Measurements from ENCODE around the gene HIF1A.
"Not testable (repeated sequence)": the region's sequence is repeated elsewhere in the genome, so short reads cannot be mapped to it uniquely, and the experiment has no call there.

Gene HIF1A

DNA sequence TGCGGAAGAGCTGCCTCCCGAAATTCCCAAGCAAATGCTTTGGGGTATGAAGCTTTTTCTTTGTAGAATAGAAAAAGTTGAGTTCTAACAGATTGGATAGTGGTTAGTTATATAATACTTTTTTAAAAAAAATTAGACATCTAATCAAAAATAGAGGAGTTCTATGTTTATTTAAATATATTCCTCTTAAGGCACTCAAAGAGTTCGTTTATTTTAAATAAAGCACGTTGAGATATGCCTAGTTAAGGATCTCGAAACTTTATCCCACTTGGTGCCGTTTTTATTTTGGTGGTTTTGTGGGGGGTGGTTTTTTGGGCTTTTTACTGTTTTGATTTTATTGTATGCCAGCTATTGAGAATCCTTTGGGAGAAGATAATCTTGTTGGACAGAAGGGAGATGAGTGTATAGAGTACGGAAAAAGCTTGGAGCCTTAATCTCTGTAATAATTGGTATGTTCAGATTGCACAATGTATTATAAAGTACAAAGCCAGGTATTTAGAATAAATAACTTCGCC is 56.2 kb downstream of the HIF1A start:
- peak overlapping the region; percentile 54 for H3K4me3 ChIP-seq (ENCODE audit: low read length)
- no peak for DNase-seq (ENCODE audit: low read depth)
- TF ChIP-seq, protein P1, sequence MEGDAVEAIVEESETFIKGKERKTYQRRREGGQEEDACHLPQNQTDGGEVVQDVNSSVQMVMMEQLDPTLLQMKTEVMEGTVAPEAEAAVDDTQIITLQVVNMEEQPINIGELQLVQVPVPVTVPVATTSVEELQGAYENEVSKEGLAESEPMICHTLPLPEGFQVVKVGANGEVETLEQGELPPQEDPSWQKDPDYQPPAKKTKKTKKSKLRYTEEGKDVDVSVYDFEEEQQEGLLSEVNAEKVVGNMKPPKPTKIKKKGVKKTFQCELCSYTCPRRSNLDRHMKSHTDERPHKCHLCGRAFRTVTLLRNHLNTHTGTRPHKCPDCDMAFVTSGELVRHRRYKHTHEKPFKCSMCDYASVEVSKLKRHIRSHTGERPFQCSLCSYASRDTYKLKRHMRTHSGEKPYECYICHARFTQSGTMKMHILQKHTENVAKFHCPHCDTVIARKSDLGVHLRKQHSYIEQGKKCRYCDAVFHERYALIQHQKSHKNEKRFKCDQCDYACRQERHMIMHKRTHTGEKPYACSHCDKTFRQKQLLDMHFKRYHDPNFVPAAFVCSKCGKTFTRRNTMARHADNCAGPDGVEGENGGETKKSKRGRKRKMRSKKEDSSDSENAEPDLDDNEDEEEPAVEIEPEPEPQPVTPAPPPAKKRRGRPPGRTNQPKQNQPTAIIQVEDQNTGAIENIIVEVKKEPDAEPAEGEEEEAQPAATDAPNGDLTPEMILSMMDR (conservative IDR thresholded peaks at IDR 0.05; ENCODE audit: low read depth, low read length), result no peak

DNA sequence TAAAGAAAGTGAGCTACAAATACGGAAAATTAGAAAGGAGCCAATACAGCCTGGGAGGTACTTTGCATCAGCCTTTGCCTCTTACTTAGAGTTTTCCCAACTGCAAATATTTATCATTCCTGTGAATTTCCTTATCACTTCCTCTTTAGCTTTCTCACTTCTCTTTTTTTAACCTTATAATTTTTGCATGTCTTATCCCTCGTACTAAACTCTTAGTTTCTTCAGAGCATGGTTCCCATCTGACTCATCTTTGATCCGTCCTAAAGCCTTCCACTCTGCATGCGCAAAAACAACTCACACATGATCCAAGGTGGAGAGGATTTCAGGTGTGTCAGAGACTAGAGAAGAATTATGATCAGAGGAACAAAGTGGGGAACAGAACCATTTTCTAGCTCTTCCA is 57.3 kb downstream of the HIF1A start:
- DNase-seq (ENCODE audit: low read depth), result no peak
- no peak overlapping the region for H3K4me3 ChIP-seq (ENCODE audit: low read length)
- TF ChIP-seq, protein P1 (conservative IDR thresholded peaks at IDR 0.05; ENCODE audit: low read depth, low read length), result no peak

DNA sequence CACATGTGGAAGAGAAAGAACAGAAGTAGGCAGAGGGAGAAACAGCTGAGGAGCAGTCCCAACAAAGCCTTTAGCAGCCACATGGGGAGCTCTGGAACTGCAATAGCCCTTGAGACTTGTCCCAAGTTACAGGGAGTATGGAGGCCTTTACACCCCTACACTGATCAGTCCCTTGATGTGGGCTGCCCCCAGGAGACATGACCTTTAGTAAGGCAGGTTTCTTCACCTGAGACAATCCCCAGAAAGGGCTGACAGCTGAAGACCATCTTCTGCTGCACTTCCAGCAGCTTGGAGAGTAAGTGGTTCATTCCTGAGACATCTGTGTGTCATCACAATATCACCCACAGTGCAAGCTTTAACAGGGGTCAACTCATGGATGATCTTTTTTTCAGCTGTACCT is 58.3 kb downstream of the HIF1A start:
- H3K4me3 ChIP-seq (ENCODE audit: low read length), result no peak overlapping the region
- TF ChIP-seq, protein P1 (conservative IDR thresholded peaks at IDR 0.05; ENCODE audit: low read depth, low read length), result peak; percentile 23
- DNase-seq (ENCODE audit: low read depth), result no peak

DNA sequence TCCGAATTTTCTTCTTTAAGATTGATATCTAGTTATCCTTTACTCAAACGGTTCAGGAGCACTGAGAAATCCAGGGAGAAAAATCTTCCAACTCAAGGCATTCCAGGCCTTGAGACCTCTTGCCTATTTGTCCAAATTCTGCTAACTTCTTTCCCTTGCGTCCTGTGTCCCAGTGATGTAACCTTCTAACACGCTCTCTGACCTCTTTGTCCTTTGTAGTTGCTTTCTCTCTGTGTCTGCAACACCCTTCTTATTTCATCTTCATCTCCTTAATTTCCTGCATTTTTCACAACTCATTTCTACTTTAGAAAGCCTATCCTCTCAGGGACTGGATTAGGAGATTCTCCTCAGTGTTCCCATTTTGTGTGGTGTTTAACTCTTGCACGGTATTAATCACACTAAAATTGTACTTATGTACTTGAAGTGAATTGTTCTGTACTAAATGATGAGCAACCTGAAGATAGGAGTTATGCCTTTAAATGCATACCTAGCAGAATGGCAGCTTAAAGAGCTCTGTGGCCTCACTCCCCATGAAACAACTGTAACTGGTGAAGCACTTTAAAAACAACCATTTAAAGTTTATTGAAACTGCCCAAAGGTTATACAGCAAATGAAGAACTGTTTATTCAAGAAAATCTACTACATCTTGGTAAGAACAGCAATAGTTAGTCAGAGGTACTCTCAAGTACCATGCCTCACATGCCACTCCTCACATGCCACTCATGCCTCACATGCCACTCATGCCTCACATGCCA is 59.5 kb downstream of the HIF1A start:
- no peak for DNase-seq (ENCODE audit: low read depth)
- TF ChIP-seq, protein P1 (conservative IDR thresholded peaks at IDR 0.05; ENCODE audit: low read depth, low read length), result no peak
- H3K4me3 ChIP-seq (ENCODE audit: low read length), result no peak overlapping the region

DNA sequence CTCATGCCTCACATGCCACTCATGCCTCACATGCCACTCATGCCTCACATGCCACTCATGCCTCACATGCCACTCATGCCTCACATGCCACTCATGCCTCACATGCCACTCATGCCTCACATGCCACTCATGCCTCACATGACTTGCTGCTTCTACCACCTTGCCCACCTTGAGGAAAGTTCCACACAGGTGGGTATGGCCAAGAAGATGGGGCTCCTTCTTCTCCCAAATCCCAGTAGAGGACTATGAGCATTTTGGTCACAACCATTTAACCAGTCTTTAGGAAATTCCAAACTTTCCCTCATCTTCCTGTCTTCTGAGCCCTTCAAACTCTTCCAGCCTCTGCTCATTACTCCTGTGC is 60.0 kb downstream of the HIF1A start:
- DNase-seq (ENCODE audit: low read depth); H3K4me3 ChIP-seq (ENCODE audit: low read length): not testable (repeated sequence)

DNA sequence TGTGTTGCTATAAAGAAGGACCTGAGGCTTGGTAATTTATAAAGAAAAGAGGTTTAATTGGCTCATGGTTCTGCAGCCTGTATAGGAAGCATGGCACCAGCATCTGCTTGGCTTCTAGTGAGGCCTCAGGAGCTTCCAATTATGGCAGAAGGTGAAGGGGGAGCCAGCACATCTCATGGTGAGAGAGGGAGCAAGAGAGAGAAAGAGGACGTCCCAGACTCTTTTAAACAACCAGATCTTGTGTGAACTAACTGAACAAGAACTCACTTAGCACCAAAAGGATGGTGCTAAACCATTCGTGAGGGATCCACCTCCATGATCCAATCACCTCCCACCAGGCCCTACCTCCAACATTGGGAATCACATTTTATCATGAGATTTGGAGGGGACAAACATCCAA is 60.8 kb downstream of the HIF1A start:
- no peak for DNase-seq (ENCODE audit: low read depth)
- TF ChIP-seq, protein P1 (conservative IDR thresholded peaks at IDR 0.05; ENCODE audit: low read depth, low read length), result no peak
- no peak overlapping the region for H3K4me3 ChIP-seq (ENCODE audit: low read length)

DNA sequence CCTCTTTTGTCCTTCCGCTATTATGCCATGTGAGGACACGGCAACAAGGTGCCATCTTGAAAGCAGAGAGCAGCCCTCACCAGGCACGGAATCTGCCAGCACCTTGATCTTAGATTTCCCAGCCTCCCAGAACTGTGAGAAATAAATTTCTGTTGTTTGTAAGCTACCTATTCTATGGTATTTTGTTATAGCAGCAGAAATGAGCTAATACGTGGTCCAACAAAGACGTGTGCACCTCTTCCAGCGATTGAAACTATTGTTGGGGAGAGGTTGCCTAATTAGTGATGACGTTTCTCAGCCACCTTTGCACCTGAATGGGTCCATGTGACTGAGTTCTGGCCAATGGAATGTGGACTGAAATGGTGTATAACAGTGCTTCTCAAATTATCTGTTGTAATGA is 64.6 kb downstream of the HIF1A start:
- DNase-seq (ENCODE audit: low read depth), result no peak
- H3K4me3 ChIP-seq (ENCODE audit: low read length), result no peak overlapping the region
- TF ChIP-seq, protein P1 (conservative IDR thresholded peaks at IDR 0.05; ENCODE audit: low read depth, low read length), result no peak
